ENCODE data around the gene TRMT5.

TRMT5 gene

DNA sequence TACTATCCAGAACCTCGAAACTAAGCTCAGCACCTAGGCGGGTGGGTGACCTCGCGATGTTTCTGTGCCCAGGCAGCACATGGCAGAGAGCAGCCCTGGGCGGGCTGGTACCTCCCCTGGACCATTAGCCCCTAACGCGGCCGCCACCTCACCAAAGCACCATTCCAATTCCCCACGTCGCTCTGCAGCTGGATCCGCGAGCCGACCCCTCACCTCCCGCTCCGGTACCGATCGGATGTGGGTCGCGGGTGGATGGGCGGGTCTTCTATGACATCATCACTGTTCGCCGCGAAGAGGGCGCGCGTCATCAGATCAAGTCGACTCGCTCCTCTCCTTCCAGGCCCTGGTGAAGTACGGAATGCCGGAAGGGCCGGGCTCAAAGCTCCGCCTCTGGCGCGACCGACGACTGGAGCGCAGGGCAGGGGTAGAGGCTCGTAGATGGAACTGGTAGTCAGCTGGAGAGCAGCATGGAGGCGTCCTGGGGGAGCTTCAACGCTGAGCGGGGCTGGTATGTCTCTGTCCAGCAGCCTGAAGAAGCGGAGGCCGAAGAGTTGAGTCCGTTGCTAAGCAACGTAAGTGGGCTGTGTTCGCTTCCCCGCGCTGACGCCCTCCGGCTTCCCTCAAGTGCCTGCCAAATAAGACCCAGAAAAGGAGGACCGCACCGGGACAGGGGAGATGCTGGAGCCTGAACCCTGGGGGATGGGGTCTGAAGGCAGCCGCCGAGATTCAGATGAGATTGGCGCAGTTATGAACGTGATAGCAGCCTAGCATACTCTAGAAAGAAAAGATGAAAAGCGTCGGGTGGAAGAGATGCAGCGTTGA is at the start of gene TRMT5, which contains the start of gene SLC38A6:
TSS of gene TRMT5 (minus strand) at position 269 of the 822 bp plus-strand sequence. CDS start at position 163, 106 bp downstream.
TSS of gene SLC38A6 (plus strand) at position 435 of the 822 bp plus-strand sequence. CDS start at position 468, 33 bp downstream.
- DNase-seq (ENCODE audit: low read depth in 2 of 2), result peak; percentile 82 to 84

DNA sequence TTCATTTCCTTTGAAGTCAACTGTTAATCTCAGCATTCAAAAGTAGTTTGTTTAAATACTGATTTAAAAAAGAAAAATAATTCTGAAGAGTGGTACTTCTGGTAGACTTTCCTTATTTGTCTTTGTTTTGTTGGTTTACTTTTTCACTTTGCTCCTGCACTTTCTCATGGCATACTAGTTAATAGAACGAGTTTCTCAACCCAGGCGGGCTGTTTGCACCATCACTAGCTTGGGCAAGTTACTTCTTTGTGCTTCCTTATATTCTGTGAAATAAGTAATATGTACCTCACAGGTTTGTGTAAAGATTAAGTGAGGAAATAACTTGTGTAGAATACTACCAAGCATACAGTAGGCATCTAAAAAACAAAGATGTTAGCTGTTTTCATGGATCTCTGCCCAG is 45.6 kb upstream of the TRMT5 start:
- DNase-seq (ENCODE audit: low read depth in 2 of 2), result no peak

DNA sequence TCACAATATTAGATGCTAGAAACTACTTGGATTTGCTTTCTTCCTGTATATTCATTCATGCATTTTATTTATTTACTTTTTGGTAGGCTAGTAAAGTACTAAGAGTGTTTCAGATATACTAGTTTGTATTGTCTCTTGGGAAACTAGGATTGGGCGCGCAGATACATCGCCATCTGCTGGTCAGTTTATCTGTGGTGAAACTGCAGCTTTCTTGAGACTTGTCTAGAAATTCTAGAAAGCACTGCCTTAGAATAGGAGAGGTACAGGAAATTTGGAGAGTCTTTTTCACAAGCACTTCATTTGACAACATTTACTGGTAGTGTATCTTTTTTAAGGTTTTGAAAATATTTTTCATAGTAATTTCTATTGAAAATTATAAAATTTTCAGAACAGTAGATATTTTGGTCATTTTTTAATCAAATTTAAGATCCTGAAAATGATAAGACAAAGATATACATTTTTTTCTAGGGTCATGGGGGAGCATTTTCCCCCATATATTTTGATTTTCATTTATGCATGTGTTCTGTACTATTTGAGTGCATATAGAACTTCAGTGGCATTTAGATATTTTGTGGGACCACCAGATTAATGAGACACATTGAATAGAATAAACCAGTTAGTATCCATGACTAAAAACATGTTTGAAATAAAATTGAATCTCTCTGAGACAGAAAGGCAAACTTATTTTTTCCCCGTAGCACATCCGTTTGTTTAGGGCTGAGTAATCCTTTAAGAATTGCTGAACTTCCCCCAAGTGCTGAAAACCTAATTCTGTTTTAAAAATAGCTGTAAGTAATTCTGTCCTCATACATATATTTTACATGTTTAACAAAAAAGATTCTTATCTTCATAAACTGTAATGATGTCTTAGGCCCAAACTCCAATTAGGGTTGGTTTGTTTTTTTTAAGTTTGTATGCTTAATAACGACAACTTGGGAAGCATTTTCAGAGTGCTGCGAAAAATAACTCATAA is 44.7 kb upstream of the TRMT5 start:
- peak; percentile 14 to 19 for DNase-seq (ENCODE audit: low read depth in 2 of 2)

GRCh38 chr14:61019537-61019936 is 38.7 kb upstream of the TRMT5 start:
- no peak for DNase-seq (ENCODE audit: low read depth in 2 of 2)

DNA sequence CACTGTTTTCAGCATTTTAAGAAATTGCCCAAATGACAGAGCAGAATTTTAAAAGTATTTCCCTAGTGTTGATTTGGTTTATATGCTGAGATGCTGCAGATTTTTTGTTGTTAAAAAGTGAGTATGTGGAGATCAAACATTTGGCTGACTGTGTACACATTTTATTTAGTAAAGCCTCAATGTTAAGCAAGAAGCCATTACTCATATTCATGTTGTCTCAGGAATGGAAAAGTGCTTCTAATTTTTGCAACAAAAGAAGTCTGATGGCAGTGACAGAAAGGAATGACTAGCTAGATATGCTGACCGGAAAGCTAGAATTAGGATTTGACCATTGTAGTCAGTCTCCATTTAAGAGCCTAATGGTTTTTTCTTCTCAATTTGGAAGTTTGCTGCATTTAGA is 22.7 kb upstream of the TRMT5 start:
- DNase-seq (ENCODE audit: low read depth in 2 of 2), result no peak

DNA sequence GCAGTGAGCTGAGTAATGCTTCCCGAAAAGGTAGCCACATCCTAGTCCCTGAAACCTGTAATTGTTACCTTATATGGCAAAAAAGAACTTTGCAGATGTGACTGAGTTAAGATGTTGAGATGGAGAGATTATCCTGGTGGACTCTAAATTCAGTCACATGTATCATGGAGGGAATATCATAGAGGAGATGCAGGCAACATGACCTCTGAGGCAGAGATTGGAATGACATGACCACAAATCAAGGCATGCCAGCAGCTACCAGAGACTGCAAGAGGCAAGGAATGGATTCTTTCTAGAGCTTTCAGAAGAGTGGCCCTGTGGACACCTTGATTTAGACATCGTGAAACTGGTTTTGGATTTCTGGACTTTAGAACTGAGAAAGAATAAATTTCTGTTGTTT is 18.7 kb upstream of the TRMT5 start:
- no peak for DNase-seq (ENCODE audit: low read depth in 2 of 2)

GRCh38 chr14:60998617-60999016 is 17.7 kb upstream of the TRMT5 start:
- DNase-seq (ENCODE audit: low read depth in 2 of 2), result no peak

- no peak for DNase-seq (ENCODE audit: low read depth in 2 of 2)
Measured at GRCh38 chr14:60989599-60989998, 8.7 kb upstream of the TRMT5 start.

- DNase-seq (ENCODE audit: low read depth in 2 of 2), result no peak
Measured at GRCh38 chr14:60986500-60986899, 5.6 kb upstream of the TRMT5 start.

GRCh38 chr14:60984196-60984595 is 3.3 kb upstream of the TRMT5 start:
- no peak for DNase-seq (ENCODE audit: low read depth in 2 of 2)

DNA sequence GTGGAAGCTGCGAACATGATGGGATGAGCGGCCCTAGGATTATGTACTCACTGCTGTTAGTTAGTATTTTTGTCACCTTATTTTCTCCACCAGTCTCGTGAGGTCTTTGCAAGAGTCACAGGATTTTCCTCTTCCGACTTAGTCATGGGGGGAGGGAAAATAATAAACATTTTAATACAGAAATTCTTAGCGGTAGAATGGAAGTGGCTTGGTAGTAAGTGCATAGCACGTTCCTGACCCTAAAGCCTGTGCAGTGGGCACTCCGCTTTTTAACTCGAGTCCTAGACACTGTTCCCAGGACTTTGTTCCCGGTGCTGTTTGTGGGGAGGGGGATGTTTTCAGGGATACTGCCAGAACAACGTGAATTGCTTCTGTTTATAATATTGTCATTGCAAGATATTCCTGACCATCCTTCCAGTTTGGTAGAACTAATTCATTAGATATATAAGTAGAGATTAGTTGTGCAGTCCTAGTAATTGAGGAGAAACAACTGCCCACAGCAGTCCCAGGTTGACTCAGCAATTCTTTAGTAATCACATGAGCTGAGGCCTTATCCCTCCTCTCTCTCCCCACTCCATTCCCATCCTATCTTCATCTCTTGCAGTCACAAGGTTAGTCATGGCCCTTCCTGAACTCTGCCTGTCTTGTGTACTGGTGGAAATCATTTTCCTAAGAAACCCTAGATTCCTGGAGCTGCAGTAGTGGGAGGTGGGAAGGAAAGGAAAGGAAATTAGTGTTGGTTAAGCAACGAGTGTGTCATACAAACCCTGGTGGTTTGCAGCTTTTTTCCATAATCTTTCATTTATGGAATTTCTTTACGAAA is 965 bp upstream of the TRMT5 start:
- DNase-seq (ENCODE audit: low read depth in 2 of 2), result no peak

GRCh38 chr14:60977847-60978246 is 3.0 kb downstream of the TRMT5 start:
- no peak for DNase-seq (ENCODE audit: low read depth in 2 of 2)

DNA sequence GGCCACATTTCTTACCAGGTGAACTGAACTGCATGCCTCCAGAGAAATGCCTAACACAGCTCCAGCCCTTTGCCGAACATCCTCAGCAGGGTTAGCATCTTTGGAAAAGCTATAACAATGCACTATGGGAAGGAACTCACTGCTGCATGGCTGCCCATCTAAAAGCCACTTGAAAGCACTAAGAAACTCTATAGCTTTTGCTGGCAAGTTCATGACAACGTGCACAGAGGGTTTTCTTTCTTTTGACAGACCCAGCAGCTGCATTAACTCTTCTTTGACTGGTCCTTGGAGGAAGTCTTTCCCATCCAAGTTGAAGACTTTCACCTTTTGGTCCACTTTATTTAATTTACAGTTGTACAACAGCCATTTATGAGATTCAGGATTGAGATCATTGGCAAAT is 5.3 kb downstream of the TRMT5 start:
- DNase-seq (ENCODE audit: low read depth in 2 of 2), result no peak

DNA sequence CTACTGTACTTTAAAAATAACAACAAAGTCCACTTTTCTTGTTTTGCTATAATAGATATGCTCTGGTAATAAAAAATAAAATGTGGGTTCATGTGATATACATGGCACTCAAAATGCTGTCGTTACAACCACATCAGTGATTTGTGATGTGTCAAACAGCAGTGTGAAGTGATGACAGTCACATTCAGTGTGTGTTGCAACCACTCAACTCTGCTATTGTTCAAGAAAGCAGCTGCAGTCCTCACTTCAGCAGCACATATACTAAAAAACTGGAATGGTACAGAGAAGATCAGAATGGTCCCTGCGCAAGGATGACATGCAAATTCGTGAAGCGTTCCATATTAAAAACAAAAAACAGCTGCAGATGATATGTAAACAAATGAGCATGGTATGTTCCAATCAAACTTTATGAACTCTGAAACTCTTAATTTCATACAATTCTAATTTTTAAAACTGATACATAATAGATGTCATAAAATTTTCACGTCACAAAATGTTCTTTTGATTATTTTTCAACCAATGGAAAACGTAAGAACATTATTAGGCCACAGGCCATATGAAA is 6.7 kb downstream of the TRMT5 start:
- no peak for DNase-seq (ENCODE audit: low read depth in 2 of 2)

- no peak for DNase-seq (ENCODE audit: low read depth in 2 of 2)
Measured at GRCh38 chr14:60973070-60973469, 7.8 kb downstream of the TRMT5 start.

- no peak for DNase-seq (ENCODE audit: low read depth in 2 of 2)
Measured at GRCh38 chr14:60972295-60972694, 8.6 kb downstream of the TRMT5 start.

- DNase-seq (ENCODE audit: low read depth in 2 of 2), result no peak
Measured at GRCh38 chr14:60971271-60971670, 9.6 kb downstream of the TRMT5 start.

DNA sequence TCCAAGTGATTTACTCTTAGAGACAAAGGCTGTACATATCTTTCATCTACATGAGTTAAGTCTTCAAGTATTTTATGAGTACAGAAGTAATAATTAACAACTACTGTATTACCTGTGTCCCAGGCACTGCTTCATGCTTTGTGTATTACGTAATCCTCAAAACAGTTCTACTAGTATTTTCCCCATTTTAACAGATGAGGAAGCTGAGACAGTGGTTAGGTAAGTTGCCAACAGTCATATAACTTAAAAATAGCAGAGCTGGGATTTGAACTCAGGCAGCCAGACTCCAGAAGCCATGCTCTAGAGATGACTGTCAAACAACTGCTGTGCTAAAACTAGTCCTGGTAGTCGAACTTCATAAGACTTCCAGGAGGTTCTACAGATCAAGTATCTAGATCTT is 10.7 kb downstream of the TRMT5 start:
- DNase-seq (ENCODE audit: low read depth in 2 of 2), result no peak

DNA sequence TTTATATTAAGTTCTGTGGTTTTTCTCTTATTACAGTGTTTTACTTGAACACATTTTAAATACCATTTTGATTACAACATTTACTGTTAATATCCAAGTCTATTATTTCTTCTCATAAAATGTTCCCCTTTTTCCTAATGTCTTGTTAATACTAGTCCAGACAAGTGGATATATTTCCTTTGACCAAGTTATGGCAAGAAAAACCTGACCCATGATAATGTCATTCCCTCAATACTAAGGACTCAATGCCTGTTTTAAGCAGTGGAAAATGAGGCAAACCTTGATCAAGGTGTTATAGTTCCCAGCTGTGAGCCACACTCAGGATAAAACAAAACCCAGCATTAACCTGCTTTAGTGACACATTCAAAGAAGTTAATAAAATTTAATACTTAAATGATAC is 12.2 kb downstream of the TRMT5 start:
- DNase-seq (ENCODE audit: low read depth in 2 of 2), result no peak

DNA sequence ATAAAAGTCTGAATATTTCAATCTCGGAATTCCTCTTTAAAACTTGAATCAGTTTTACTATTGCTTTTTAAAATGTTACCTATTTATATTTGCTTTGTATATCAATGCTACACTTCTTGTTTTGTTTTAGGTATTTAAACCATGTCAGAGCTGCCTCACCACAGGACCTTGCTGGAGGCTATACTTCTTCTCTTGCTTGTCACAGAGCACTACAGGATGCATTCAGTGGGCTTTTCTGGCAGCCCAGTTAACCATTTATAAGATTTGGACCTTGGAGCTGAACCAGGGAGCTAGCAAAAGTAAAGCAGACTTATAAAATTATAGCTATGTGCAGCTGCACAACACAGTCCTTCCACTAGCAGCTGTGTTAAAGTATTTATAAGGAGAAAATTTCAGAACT is 12.8 kb downstream of the TRMT5 start:
- DNase-seq (ENCODE audit: low read depth in 2 of 2), result no peak

GRCh38 chr14:60965402-60965801 is 15.5 kb downstream of the TRMT5 start:
- DNase-seq (ENCODE audit: low read depth in 2 of 2), result no peak

All from stimulated activated CD4-positive, alpha-beta T cell treated with anti-CD3 and anti-CD28 coated beads, Interleukin-15, amount 100 ng/mL, for 48 hours (primary cell).